ENCODE data around the gene SCART1. TPM values are rescaled to one million over a fixed set of nuclear protein-coding genes. Genes with fewer than 3 reads are reported as not detected.

Gene SCART1
- 10 to 100 TPM in 1 of 2 donors, 1 to 10 TPM in 1; 3.9 to 11.2 TPM for total RNA-seq

- 87 to 88% methylated on average over 7 to 11 of the region's 11 CpGs for WGBS, 2 donors
- no peaks in the 10 kb centered on the region for H3K27me3 ChIP-seq
- H3K4me1 ChIP-seq = no peaks in the 10 kb centered on the region
- no peak for DNase-seq
- H3K9me3 ChIP-seq = no peaks in the 10 kb centered on the region
- no peak within 1 kb of the TSS for H3K27ac ChIP-seq
- no peak for TF ChIP-seq CTCF (IDR thresholded peaks at IDR 0.05)
- no peak for TF ChIP-seq POLR2A (IDR thresholded peaks at IDR 0.05)
- H3K36me3 ChIP-seq (replicated peaks in 1 of 2; ENCODE audit: insufficient read depth in 1 of 2, low read depth in 2 of 2) = no peaks in the 10 kb centered on the region
- ATAC-seq = no peak
- intact Hi-C loops (cut with DNase I) = no loop called here
- no peak within 1 kb of the TSS for H3K4me3 ChIP-seq
These were observed at the start of gene SCART1 for GRCh38 chr10:133453516-133454203. TSS of gene SCART1 (plus strand) at chr10:133453945. CDS start at chr10:133453998, 53 bp downstream.

DNA sequence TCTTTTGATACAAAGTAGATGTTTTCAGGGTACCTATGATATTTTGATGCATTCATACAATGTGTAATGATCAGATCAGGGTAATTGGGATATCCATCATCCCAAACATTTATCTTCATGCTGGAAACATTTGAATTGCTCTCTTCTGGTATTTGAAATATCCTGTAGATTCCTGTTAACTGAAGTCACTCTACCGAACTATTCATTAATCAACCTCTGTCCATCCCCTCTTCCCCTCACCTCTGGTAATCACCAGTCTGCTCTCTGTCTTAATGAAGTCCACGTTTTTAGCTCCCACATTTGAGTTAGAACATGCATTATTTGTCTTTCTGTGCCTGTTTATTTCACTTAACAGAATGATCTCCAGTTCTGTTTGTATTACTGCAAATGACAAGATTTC, 48.5 kb upstream of the SCART1 start:
- 40 to 48% methylated on average over 2 of the region's 2 CpGs for WGBS, 2 donors
- peaks cover 5 to 12% of the 10 kb centered on the region in 2 donors for H3K36me3 ChIP-seq (replicated peaks in 1 of 2; ENCODE audit: insufficient read depth in 1 of 2, low read depth in 2 of 2)
- H3K4me1 ChIP-seq = no peaks in the 10 kb centered on the region
- TF ChIP-seq CTCF (IDR thresholded peaks at IDR 0.05) = no peak
- TF ChIP-seq POLR2A (IDR thresholded peaks at IDR 0.05) = no peak
- no peaks in the 10 kb centered on the region for H3K9me3 ChIP-seq
- no peaks in the 10 kb centered on the region for H3K27me3 ChIP-seq
- H3K27ac ChIP-seq = no peak overlapping the region
- intact Hi-C loops (cut with DNase I) = no loop called here
- H3K4me3 ChIP-seq = no peak overlapping the region
- no peak for ATAC-seq
- DNase-seq = no peak

GRCh38 chr10:133405844-133406527, 47.8 kb upstream of the SCART1 start:
- 95 to 98% methylated on average over 8 of the region's 8 CpGs for WGBS, 2 donors
- H3K27me3 ChIP-seq = no peaks in the 10 kb centered on the region
- no peak for TF ChIP-seq CTCF (IDR thresholded peaks at IDR 0.05)
- TF ChIP-seq POLR2A (IDR thresholded peaks at IDR 0.05) = no peak
- H3K4me1 ChIP-seq = no peaks in the 10 kb centered on the region
- no peak overlapping the region for H3K4me3 ChIP-seq
- DNase-seq (no peak), ATAC-seq (no peak)
- intact Hi-C loops (cut with DNase I) = no loop called here
- no peaks in the 10 kb centered on the region for H3K9me3 ChIP-seq
- H3K27ac ChIP-seq = no peak overlapping the region
- peaks cover 5 to 15% of the 10 kb centered on the region in 2 donors for H3K36me3 ChIP-seq (replicated peaks in 1 of 2; ENCODE audit: insufficient read depth in 1 of 2, low read depth in 2 of 2)

DNA sequence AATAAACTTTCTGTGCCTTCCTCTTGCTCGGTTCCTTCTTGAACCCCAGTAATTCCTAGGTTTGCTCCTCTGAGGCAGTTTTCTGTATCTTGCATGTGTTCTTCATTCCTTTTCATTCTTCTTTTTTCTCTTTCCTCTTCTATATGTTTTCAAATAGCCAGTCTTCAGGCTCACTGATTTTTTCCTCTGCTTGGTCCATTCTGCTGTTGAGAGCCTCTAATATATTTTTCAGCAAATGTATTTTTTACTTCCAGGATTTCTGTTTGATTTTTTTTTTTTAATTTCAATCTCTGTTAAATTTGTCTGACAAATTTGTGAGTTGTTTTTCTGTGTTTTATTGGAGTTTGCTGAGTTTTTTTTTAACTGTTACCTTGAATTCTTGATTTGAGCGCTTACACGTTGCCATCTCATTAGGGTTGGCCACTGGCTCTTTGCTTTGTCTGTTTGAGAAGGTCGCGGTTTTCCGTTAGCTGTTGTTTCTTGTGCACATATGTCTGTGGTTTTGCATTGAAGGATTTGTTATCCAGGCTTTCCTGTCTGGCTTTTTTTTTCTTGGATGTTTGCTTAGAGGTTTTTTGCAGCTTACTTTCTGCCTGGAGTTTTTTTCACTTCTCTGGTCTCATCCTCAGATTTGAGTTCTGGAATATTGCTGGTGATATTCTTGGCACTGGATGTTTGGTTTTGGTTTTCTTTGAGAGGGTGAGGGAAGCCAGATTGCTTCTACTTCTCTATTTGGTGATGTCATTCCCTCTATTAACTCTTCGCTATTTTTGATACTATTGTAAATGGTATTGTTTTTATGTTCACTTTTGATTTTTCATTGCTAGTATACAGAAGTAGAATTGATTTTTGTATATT, 42.0 kb upstream of the SCART1 start:
- DNase-seq (no peak), ATAC-seq (no peak)
- Histone ChIP-seq H3K27ac (no peak overlapping the region), H3K27me3 (no peaks in the 10 kb centered on the region), H3K36me3 (replicated peaks in 1 of 2; ENCODE audit: insufficient read depth in 1 of 2, low read depth in 2 of 2) (peaks cover 5 to 14% of the 10 kb centered on the region in 2 donors), H3K9me3 (no peaks in the 10 kb centered on the region), H3K4me3 (no peak overlapping the region), H3K4me1 (no peaks in the 10 kb centered on the region)
- TF ChIP-seq POLR2A (IDR thresholded peaks at IDR 0.05) (no peak), CTCF (IDR thresholded peaks at IDR 0.05) (no peak)
- WGBS, 2 donors = 96 to 99% methylated on average over 7 of the region's 7 CpGs
- intact Hi-C loops (cut with DNase I) = no loop called here

Data from body of pancreas (tissue), 4 donors.